Epithelial cell of esophagus (primary cell): ENCODE results near the gene TOR3A.

Source experiments
- DNase-seq: peaks from one replicate; pipeline ENCODE4 v3.0.0; 2010; ENCODE audit warnings: low read depth
- H3K4me3 ChIP-seq: 2 replicates; pipeline ENCODE4 v1.5.1; 2011; ENCODE audit warnings: mild to moderate bottlenecking, low read length, control low read depth
- CTCF ChIP-seq: IDR thresholded peaks from 2 replicates; pipeline ENCODE4 v1.5.1; 2011; ENCODE audit warnings: low read depth, mild to moderate bottlenecking, low read length, control low read depth, inconsistent platforms; ENCODE audit not compliant: insufficient read depth; ENCODE audit errors: missing control alignments

Gene TOR3A

GRCh38 chr1:179077396-179077795, 4.5 kb upstream of the TOR3A start:
- H3K4me3 ChIP-seq: no peak overlapping the region
- no peak for TF ChIP-seq CTCF

GRCh38 chr1:179079113-179079761, 2.6 kb upstream of the TOR3A start:
- TF ChIP-seq CTCF: peak; percentile 80
- no peak overlapping the region for H3K4me3 ChIP-seq
- DNase-seq: peak; percentile 78

More at GRCh38 chr1:179077396-179077795, 4.5 kb upstream of the TOR3A start:
- peak; percentile 25 for DNase-seq

- H3K4me3 ChIP-seq: peak overlapping the region; percentile 74
- no peak for DNase-seq
- TF ChIP-seq CTCF: no peak
These were observed 794 bp upstream of the TOR3A start for GRCh38 chr1:179080866-179081686.

GRCh38 chr1:179082333-179082998, 596 bp downstream of the TOR3A start:
- no peak for TF ChIP-seq CTCF
- peak; percentile 36 for DNase-seq
- peak overlapping the region; percentile 74 for H3K4me3 ChIP-seq

- H3K4me3 ChIP-seq: peak overlapping the region; percentile 74
- no peak for TF ChIP-seq CTCF
- peak; percentile 36 for DNase-seq
These were observed 1.1 kb downstream of the TOR3A start for GRCh38 chr1:179082999-179083335.

GRCh38 chr1:179083533-179083932, 1.7 kb downstream of the TOR3A start:
- DNase-seq: no peak
- no peak for TF ChIP-seq CTCF
- no peak overlapping the region for H3K4me3 ChIP-seq

- no peak overlapping the region for H3K4me3 ChIP-seq
- TF ChIP-seq CTCF: no peak
- no peak for DNase-seq
These were observed 5.8 kb downstream of the TOR3A start for GRCh38 chr1:179087665-179088064.
